Stimulated activated CD8-positive, alpha-beta memory T cell treated with anti-CD3 and anti-CD28 coated beads, Interleukin-15, amount 100 ng/mL, for 4 hours (primary cell): ENCODE measurements around the gene HSCB.
"Not testable (repeated sequence)": the region's sequence is repeated elsewhere in the genome, so short reads cannot be mapped to it uniquely, and the experiment has no call there.

Experiments
- DNase-seq, 2 donors: peaks; one replicate each; pipeline ENCODE4 v3.0.0-alpha.2; 2020; ENCODE audit warnings: low read depth in 2 of 2

HSCB gene

DNA sequence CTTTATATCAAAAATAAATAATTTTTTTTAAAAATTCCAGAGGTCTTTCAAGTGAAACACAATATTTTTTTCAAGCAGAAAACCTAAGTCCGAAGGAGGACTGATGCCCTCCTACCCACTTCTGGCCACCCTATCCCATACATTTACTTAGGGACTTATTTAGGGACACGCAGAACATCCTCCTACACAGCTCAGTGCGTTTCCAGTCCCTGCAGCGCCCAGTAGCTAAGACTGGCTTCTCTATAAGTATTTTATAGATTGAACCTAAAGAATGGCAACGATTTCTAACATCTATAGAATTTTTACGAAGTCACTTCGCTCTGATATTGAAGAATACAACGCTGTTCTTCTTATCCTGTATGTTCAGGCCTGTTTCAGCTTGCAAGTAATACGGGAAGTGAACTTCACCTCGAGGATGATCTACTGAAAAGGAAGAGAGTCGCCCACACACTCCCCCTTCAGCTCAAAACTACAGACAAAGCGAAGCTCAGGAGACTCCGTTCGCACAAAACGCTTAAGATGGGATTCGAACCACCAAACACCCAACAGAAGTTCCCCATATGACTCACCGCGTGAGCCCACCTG is 547 bp upstream of the HSCB start:
- no peak for DNase-seq

DNA sequence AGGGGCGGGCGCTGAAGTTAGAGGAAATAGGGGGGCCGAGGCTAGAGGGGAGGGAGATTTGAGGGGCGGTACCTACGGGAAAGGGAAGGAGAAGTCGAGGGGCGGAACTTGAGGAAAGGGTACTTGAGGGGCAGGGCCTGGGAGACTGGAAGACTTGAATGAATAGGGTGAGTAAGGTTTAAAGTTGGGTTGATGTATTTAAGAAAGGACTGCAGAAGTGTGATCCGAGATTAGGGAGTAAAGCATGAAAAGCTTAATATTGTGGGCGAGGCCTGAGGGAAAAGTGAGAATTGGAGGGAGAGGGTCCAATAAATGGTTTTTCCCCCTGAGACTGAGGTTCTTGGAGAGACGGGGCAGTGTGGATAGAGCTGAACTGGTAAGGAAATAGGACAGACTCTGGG is 723 bp downstream of the HSCB start:
- no peak for DNase-seq

DNA sequence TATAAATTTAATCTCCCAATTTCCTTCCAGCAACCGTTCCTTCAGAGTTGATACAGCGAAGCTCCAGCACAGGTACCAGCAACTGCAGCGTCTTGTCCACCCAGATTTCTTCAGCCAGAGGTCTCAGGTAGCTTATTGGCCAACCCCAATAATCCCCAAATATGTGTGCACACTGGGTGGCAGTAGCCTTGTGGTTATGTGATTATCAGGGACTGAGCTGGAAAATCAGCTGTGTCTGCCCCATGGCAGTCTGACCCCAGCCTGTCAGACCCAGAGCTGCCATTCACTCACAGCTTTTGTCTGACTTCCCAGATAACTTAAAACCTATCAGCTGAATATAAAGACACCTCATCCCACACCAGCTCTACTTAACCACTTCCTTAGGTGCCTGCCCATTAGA is 2.0 kb downstream of the HSCB start:
- DNase-seq, result no peak

DNA sequence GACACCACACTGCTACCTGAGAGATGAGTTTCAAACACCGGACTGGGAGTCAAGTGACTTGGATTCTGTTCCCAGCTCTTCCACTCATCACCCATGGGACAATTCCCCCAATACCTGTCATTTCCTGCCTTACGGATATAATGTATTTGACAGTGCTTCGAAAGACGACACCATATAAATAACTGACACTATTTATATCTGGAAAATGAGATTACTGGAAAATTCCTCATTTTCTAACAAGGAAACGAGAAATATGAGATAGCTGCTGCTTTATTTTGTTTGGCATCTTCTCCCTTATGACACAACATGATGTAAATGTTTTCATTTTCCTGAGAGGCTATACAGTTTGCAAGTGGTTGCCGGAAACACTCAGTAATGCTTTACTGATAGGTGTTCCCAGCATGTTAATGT is 8.6 kb downstream of the HSCB start:
- DNase-seq, result no peak

DNA sequence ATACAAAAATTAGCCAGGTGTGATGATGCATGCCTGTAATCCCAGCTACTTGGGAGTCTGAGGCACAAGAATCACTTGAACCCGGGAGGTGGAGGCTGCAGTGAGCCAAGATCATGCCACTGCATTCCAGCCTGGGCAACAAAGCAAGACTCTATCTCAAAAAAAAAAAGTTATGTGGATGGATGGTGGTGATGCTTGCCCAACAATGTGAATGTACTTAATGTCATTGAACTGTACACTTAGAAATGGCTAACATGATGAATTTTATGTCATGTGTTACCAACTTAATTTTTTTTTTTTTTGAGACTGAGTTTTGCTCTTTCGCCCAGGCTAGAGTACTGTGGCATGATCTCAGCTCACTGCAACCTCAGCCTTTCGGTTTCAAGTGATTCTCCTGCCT is 12.7 kb downstream of the HSCB start:
- not testable (repeated sequence) for DNase-seq

DNA sequence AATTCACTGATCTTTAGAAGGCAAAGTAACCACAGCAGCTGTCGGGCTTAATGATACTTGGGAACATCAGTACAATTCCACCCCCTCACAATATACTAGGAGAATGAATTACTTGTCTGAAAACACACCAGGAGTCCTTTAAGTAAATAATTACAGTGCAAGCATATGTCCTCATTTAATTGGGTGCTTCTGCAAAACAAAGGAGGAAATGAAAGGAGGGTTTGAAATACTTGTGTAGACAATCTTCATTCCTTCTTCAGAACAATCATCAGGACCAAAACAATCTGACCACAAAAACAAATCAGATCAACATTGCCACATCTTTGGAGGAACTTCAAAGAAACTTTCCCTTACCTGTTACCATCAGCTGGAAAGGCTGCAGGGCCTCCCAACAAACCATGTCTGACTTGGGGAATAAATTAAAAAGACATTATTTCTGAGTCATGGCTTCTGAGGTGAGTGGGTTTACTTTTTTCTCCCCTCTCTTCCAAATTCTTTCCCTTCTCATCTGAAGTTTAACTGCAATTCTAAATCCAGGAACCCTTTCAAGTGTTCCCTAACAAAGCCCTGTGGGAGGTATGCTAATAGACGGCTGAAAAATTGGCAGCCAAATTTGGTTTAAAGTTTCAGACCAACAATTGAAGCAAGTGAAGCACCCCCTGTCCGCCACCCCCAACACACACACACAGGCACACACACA is 18.2 kb downstream of the HSCB start:
- DNase-seq, result no peak

DNA sequence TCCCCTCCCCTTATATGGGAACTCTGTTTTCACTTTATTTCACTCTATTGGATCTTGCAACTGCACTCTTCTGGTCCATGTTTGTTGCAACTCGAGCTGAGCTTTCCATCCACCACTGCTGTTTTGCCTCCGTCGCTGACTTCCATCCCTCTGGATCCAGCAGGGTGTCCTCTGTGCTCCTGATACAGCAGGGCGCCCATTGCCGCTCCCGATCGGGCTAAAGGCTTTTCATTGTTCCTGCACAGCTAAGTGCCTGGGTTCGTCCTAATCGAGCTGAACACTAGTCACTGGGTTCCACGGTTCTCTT is 19.6 kb downstream of the HSCB start:
- no peak for DNase-seq

DNA sequence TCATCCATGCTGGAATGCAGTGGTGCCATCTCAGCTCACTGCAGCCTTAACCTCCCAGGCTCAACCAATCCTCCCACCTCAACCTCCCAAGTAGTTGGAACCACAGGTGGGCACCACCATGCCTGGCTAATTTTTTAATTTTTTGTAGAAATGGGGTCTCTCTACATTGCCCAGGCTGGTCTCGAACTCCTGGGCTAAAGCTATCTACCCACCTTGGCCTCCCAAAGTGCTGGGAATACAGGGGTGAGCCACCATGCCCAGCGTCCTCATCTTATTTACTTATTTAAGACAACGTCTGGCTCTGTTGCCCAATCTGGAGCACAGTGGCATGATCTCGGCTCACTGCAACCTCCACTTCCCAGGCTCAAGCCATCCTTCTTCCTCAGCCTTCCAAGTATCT is 20.2 kb downstream of the HSCB start:
- not testable (repeated sequence) for DNase-seq

DNA sequence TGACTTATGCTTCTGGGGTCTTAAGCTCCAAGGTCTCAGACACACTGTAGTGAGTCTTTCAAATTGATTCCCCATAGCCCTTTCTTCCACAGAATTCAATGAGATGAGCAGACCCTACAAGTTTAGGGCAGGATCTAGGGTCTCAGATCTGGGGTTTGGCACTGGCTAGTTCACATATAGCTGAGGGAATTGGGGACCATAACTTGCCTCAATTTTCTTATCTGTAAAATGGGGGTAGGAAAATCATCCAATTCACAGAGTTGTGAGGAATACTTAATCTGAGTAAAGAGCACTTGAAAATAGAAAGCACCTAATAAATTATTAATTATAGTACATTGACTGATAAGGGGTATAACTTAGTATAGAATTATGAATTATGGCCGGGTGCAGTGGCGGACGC is 24.8 kb downstream of the HSCB start:
- no peak for DNase-seq

DNA sequence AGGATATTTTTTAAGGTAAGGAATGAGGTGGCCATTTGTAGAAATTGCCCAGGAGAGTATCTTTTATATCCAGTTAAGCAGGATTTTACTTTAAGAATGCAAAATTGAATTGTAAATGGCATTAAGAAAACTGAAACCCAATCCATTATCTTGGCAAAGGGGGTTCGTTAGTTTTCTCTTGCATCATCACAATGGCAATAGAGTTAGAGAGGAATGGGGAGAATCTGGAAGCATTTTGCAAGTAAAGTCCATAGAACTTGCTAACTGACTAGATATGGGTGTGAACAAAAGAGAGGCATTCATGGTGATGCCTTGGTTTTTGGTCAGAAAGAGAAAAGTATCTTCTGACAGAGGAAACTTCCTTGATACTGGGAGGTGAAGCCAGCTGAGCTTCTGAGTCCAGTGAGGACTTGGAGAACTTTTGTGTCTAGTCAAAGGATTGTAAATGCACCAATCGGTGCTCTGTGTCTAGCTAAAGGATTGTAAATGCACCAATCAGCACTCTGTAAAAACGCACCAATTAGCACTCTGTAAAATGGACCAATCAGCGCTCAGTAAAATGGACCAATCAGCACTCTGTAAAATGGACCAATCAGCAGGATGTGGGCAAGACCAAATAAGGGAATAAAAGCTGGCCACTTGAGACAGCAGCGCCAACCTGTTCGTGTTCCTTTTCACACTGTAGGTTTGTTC is 27.0 kb downstream of the HSCB start:
- no peak for DNase-seq

DNA sequence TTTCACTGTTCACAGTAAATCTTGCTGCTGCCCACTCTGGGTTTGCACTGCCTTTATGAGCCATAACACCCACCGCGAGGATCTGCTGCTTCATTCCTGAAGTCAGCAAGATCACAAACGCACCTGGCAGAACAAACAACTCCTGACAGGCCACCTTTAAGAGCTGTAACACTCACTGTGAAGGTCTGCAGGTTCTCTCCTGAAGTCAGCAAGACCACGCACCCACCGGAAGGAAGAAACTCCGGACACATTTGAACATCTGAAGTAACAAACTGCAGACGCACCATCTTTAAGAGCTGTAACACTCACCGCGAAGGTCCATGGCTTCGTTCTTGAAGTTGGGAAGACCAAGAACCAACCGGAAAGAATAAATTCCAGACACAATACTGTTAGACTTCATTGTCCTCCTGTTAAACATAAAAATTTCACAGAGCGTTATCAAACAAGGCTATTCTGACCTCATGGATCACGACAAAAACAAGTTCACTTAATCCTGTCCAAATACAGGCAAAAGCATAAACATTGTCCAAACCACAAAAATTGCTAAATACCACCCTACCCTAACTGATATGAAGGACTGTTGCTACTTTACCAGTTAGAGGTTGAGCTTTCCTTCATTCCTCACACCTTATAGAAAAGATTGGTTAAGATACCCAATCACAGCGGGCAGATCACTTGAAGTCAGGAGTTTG is 27.7 kb downstream of the HSCB start:
- no peak for DNase-seq

DNA sequence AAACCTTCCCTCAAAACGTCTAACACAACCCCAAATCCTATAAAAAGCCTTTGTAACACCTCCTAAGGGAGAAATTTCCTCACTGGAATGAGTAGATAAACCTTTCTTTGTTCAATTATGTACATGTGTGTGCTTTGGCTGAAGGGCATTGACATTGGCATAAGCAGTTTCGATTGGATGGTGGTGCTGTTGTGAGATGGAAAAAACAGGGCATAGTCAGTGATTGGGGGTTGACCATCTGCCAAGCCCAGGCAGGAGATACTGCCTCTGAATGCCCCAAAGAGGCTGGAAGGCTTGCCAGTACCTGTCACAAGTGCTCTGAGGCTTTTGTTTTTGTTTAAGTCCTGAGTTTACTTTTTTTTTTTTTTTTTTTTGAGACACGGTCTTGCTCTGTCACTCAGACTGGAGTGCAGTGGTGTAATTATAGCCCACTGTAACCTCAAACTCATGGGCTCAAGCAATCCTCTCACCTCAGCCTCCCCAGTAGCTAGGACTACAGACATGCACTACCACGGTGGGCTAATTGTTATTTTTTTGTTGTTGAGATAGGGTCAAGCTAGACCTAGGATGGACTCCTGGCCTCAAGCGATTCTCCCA is 29.5 kb downstream of the HSCB start:
- no peak for DNase-seq

DNA sequence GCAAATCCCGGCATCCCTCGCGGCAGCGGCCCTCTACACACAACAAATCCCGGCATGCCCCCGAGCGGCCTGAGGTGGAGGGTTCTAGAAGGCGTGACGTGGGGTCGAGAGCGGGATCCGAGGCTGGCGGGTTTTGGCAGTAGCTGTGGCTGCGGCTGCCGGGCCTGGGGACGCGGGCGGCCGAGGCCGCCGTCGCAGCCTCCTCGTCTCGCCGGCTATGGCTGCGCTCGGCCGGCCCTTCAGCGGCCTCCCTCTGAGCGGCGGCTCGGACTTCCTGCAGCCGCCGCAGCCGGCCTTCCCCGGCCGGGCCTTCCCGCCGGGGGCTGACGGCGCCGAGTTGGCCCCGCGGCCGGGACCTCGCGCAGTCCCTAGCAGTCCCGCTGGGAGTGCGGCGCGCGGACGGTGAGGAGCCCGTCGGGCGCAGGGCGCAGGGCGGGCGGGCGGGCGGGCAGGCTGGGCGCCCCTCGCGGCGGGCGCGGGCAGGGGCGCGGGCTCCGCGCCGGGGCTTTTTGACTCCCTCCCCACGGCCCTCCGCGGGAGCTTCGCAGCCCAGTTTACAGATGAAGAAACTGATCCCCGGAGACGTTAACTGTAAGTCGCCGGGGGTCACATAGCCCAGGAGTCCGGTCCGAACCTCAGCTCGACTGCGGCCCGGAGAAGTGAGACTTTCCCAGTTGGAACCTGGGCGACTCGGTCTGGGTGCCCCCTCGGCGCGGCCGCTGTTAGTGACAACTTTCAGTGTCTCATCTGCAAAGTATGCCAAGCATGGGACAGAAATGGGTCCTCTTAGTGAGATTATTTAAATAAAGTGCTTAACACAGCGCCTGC is 31.0 kb downstream of the HSCB start, which contains the start of gene CCDC117:
CCDC117 (plus strand) TSS at position 63 of the 828 bp plus-strand sequence; CDS start at position 218, 155 bp downstream.
- peak; percentile 85 to 89 for DNase-seq

DNA sequence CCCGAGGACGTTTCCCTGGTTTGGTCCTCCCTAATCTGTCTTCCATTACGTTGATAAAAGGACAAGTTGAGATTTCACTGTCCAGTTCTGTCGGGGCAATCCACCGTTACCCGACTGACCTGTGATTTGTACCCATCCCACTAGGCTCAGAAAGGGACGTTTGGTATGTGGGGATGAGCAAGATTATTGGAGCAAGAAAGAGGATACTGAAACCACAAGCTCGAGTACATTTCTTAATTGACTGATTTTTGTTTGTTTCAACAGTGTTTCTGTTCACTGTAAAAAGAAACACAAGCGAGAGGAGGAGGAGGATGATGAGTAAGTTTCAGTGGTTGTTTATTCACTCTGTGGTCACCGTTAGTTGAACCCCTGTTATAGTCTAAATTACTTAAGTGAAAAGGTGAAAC is 31.6 kb downstream of the HSCB start:
- DNase-seq, result no peak

DNA sequence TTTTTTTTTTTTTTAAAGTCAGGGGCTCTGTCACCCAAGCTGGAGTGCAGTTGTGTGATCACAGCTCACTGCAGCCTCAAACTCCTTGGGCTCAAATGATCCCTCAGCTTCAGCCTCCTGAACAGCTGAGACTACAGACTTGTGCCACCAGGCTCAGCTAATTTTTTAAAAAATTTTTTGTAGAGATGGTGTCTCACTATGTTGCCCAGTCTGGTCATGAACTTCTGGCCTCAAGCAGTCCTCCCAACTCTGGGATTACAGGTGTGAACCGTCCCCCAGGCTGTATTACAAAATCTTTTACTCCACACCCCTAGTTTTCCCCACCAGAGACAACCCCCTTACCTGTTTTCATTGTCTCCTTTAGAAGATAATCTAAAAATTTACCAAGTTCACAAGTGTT is 32.5 kb downstream of the HSCB start:
- no peak for DNase-seq

DNA sequence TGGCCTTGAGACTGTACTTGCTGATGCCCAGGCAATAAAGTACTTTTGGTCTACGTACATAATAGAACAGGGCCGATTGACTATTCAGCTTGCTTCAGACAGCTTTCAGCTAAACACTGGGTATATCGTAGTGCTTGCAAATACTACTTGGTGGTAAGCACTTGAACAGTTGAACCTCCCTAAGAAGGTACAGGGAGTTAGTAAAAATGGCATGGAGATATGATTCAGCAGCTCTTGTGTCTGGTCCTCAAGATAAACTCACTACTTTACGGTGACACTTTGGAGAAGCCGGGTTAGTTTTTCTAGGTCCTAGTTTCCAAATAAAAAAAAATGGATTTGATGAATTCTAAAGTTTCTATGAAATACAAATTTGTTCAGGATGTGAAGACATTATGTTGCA is 38.0 kb downstream of the HSCB start:
- no peak for DNase-seq

DNA sequence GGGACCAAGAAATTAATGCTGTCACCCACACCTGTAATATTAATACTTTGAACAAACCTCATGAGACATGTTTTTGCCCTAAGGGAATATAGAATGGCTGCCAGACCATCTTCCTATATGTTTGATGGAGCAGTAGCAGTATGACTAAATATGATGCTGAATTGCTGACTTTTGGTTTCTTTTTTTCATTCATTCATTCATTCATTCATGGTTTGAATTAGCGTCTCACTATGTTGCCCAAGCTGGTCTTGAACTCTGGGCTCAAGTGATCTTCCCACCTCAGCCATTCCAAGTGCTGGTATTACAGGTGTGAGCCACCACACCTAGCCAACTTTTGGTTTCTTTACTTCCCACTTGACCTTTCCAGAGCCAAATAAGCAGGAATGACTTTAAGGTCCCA is 38.5 kb downstream of the HSCB start:
- DNase-seq, result no peak

DNA sequence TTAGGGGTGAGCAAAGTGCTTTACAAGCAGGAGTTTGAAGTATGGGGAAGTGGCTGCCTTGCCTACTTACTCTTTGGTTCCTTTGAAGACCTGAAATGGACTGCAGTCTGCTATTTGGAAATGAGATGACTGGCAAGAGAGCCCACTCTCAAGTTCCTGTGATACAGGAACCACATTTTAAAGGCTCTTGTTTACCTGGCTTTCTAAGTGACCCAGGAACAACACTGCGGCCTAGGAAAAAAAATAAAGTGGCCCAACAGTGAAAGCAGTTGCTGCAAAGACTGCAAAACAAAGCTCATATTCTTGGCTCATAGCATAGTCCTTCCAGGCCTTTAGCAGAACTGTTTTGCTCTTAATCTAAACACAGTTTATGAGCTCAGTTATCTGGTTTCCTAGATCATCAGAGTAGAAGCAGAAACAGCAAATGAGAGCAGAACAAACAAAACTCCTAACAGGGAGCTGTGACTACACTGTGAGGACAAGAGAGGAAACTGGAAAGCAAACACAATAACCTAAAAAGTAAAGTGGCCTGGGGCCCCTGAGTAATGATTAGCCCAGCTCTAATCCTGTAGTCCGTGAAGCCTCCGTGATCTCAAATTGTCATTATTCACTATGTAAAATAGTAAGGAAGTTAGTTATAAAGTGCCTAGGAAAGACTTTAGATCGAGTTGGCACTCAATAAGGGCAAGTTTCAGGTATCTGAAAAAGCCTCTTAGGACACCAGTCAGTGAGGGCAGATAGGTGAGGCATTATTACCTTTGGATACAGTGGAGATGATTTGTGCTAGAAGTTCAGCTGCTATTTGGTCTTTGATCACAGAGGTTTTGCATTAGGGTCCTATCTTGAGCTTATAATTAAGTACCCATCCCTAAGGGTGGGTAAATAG is 42.2 kb downstream of the HSCB start:
- no peak for DNase-seq

DNA sequence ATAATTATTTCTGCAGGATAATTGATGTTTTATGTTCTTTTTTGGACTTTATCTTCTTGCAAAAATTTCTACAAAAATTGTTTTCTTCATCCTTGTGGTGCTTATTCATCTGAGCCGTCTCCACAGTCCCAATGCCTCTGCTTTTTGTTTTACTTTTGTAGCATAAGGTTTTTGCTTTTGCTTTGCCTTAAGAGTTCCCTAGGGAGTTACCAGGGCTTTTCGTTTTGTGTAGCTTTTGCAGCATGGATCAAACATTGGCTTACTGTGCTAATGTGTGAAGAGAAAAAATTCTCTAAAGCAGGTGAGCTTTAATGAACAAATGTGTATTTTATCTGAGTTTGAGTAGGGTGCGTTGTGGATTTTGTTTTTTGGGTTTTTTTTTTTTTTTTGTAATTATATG is 46.8 kb downstream of the HSCB start:
- DNase-seq, result no peak

DNA sequence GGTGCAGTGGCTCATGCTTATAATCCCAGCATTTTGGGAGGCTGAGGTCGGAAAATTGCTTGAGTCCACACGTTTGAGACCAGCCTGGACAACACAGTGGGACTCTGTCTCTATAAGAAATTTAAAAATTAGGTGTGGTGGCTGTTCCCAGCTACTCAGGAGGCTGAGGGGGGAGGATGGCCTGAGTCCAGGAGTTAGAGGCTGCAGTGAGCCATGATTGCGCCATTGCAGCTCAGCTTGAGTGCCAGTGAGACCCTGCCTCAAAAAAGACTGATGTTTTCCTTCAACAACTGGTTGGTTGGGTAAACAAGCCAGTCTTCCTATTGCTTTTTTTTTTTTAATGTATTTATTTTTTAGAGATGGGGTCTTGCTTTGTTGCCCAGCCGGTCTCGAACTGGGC is 49.3 kb downstream of the HSCB start:
- DNase-seq, result no peak
